ENCODE measurements around the gene OR2S2.

Gene OR2S2

GRCh38 chr9:35951736-35952135 is 6.2 kb downstream of the OR2S2 start:
- TF ChIP-seq, protein P1, sequence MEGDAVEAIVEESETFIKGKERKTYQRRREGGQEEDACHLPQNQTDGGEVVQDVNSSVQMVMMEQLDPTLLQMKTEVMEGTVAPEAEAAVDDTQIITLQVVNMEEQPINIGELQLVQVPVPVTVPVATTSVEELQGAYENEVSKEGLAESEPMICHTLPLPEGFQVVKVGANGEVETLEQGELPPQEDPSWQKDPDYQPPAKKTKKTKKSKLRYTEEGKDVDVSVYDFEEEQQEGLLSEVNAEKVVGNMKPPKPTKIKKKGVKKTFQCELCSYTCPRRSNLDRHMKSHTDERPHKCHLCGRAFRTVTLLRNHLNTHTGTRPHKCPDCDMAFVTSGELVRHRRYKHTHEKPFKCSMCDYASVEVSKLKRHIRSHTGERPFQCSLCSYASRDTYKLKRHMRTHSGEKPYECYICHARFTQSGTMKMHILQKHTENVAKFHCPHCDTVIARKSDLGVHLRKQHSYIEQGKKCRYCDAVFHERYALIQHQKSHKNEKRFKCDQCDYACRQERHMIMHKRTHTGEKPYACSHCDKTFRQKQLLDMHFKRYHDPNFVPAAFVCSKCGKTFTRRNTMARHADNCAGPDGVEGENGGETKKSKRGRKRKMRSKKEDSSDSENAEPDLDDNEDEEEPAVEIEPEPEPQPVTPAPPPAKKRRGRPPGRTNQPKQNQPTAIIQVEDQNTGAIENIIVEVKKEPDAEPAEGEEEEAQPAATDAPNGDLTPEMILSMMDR (IDR thresholded peaks at IDR 0.05; ENCODE audit: low read depth, low read length): no peak
- H3K4me3 ChIP-seq (replicated peaks in 1 of 2; ENCODE audit: low read depth in 2 of 2, low read length in 2 of 2): no peak overlapping the region
- peak; percentile 71 to 90 for DNase-seq (ENCODE audit: low read depth in 2 of 2)

DNA sequence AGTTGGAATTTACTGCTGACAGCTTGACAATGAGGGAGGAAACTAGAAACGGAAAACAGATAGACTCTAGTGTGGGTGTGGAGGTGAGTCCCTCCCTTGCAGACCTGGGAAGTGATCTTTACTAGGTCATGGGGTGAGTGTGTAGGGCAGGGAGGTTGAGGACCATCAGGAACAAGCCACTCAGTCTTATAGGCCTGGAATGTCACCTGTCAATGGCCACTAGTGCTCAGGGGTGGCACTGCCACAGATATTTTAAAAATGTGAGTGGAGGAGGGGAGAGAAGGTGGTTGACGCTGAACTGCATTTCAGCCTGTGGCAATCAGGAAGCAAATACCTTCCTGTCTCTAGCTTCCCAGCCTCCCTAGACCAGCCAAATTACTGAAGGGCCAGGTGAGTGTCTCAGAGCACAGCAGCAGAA is 9.0 kb downstream of the OR2S2 start:
- H3K4me3 ChIP-seq (replicated peaks in 1 of 2; ENCODE audit: low read depth in 2 of 2, low read length in 2 of 2): no peak overlapping the region
- DNase-seq (ENCODE audit: low read depth in 2 of 2): no peak
- TF ChIP-seq, protein P1 (IDR thresholded peaks at IDR 0.05; ENCODE audit: low read depth, low read length): no peak

DNA sequence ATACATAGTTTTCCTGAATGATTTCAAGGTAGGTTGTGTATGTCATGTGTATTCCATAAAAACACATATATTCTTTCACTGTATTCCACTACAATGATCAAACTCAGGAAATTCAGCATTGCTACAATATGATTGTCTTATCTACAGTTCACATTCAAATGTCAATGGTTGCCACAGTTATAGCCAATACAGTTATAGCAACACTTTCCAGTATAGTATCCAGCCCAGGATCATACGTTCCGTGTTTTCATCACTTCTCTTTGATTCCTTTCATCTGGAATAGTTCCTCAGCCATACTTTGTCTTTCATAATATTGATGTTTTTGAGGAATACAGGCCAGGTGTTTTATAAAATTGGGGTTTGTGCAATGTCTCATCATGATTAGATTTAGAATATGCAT is 9.5 kb downstream of the OR2S2 start:
- H3K4me3 ChIP-seq (replicated peaks in 1 of 2; ENCODE audit: low read depth in 2 of 2, low read length in 2 of 2): no peak overlapping the region
- TF ChIP-seq, protein P1 (IDR thresholded peaks at IDR 0.05; ENCODE audit: low read depth, low read length): no peak
- peak in 1 of 2 donors; percentile 54 for DNase-seq (ENCODE audit: low read depth in 2 of 2)

- TF ChIP-seq, protein P1 (IDR thresholded peaks at IDR 0.05; ENCODE audit: low read depth, low read length): peak; percentile 94
- no peak overlapping the region for H3K4me3 ChIP-seq (replicated peaks in 1 of 2; ENCODE audit: low read depth in 2 of 2, low read length in 2 of 2)
- DNase-seq (ENCODE audit: low read depth in 2 of 2): peak; percentile 91 to 93
Measured at GRCh38 chr9:35945341-35946018, 12.5 kb downstream of the OR2S2 start.

- H3K4me3 ChIP-seq (replicated peaks in 1 of 2; ENCODE audit: low read depth in 2 of 2, low read length in 2 of 2): no peak overlapping the region
- TF ChIP-seq, protein P1 (IDR thresholded peaks at IDR 0.05; ENCODE audit: low read depth, low read length): no peak
- DNase-seq (ENCODE audit: low read depth in 2 of 2): no peak
Measured at GRCh38 chr9:35944841-35945240, 13.1 kb downstream of the OR2S2 start.

DNA sequence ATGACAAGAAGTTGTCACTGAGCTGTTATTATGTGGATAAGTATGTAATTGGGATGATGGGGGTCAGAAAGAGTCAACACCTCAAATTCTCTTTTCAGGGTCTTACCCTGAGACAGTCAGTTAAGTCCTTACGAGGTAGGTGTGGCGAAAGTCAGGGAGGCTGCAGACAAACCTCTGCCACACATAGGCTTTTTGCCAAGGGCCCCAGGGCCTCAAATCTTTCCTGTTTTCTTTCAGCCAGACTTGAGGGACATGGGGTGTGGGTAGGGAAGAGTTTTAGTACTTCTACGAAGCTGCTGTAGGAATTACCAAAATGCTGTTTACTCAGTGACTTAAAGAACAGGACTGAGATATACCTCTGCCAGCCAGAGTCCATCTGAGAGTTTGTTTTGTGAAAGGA is 13.8 kb downstream of the OR2S2 start:
- DNase-seq (ENCODE audit: low read depth in 2 of 2): no peak
- TF ChIP-seq, protein P1 (IDR thresholded peaks at IDR 0.05; ENCODE audit: low read depth, low read length): no peak
- H3K4me3 ChIP-seq (replicated peaks in 1 of 2; ENCODE audit: low read depth in 2 of 2, low read length in 2 of 2): no peak overlapping the region

DNA sequence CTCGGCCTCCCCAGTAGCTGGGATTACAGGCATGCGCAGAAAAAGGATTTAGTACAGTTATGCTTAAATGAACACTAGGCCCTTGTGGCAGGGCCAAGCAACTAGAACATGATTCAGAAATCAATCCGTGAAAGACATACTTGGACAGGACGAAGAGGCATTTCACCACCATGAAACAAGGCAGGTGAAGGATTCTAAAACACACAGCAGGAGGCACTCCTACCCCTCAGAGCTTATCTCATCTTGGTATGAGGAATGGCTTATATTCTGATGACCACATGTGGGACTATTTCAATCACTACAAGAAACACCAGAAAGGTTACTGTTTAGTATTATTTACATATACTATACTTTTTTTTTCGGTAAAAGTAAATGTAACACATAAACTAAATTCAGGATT is 15.7 kb downstream of the OR2S2 start:
- TF ChIP-seq, protein P1 (IDR thresholded peaks at IDR 0.05; ENCODE audit: low read depth, low read length): no peak
- no peak for DNase-seq (ENCODE audit: low read depth in 2 of 2)
- H3K4me3 ChIP-seq (replicated peaks in 1 of 2; ENCODE audit: low read depth in 2 of 2, low read length in 2 of 2): no peak overlapping the region
